ENCODE data around the gene ZNF865. TPM values are rescaled to one million over a fixed set of nuclear protein-coding genes. Genes with fewer than 3 reads are reported as not detected.
"Not testable (repeated sequence)": the region's sequence is repeated elsewhere in the genome, so short reads cannot be mapped to it uniquely, and the experiment has no call there.

Gene ZNF865
- total and polyA plus RNA-seq, 5 experiments from 2014 or later = 0.22 to 24.4 (median 11.0) TPM; not detected in 1

DNA sequence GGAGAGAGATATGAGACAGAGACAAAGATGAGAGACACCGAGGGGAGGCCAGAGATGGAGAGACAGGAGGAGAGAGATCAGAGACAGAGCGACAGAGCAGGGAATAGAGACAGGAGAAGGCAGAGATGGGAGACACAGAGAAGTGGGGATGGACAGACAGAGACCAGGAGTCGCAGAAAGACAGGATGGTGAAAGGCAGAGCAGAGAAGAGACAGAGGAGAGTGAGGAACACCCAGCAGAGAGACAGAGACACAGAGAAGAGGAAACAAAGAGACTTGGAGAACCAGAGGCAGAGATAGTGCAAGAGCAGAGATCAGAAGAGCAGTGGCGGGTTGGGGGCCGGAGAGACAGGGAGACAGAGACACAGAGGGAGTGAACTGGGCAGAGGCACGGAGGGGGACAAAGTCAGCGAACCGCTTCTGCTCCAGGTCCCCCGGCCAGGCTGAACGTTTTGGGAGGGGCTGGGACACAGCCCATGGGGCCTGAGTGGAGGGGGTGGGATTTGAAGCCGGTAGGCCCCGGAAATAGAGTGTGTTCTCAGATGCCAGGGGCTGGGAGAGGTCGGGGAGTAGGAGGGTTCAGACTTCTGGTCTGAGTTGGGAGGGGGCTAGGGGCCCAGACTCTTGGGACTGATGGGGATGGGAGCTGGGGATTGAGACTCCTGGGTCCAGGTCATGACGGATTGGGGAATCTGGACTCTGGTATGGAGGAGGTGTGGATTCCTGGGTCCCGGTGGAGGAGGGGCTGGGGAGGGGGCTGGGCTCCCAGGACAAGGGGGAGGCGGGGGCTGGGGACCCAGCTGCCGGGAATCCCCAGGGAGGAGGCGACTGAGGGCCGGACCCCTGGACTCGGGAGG is 25.5 kb upstream of the ZNF865 start:
- POLR2A ChIA-PET = interaction anchor here (0.8 to 2.4 kb wide), 7 partner anchors 13 to 57 kb away, joined by 3 to 24 read pairs (median 3); partner anchors contain the start of genes FIZ1, ZNF524 and ZNF784
- ATAC-seq (peak; percentile 53 to 54), DNase-seq (peak in 2 of 10 donors; percentile 13 to 24)
- Mint-ChIP-seq H3K4me1 (peaks cover 13 to 25% (median 23%) of the 10 kb centered on the region in 4 donors), H3K4me3 (peak overlapping the region; percentile 82 to 95 (median 87)), H3K27ac (peak overlapping the region; percentile 88 to 96 (median 92)), H3K36me3 (peaks cover 3 to 16% (median 12%) of the 10 kb centered on the region in 3 donors), H3K27me3 (no peaks in the 10 kb centered on the region), H3K9me3 (peaks cover 0 to 8% (median 0%) of the 10 kb centered on the region in 9 donors)

- Mint-ChIP-seq H3K4me1 (peaks cover 18 to 31% (median 30%) of the 10 kb centered on the region in 4 donors), H3K4me3 (peak within 1 kb of the TSS; percentile 82 to 95 (median 87)), H3K9me3 (peaks cover 0 to 8% (median 0%) of the 10 kb centered on the region in 9 donors), H3K27ac (peak within 1 kb of the TSS; percentile 88 to 96 (median 92)), H3K27me3 (no peaks in the 10 kb centered on the region), H3K36me3 (peaks cover 3 to 16% (median 12%) of the 10 kb centered on the region in 3 donors)
- ATAC-seq (peak; percentile 65 to 74), DNase-seq (peak; percentile 45 to 85 (median 69))
- POLR2A ChIA-PET = interaction anchor here (0.6 to 2.4 kb wide), 10 partner anchors 14 to 378 kb away, joined by 3 to 24 read pairs (median 3); partner anchors contain the start of genes FIZ1, ZNF524 and ZNF784
These were observed 24.8 kb upstream of the ZNF865 start, which contains the start of gene ZNF579 for GRCh38 chr19:55580628-55581144. ZNF579 (minus strand) TSS chr19:55580848; CDS start chr19:55579639, 1,209 bp downstream.

DNA sequence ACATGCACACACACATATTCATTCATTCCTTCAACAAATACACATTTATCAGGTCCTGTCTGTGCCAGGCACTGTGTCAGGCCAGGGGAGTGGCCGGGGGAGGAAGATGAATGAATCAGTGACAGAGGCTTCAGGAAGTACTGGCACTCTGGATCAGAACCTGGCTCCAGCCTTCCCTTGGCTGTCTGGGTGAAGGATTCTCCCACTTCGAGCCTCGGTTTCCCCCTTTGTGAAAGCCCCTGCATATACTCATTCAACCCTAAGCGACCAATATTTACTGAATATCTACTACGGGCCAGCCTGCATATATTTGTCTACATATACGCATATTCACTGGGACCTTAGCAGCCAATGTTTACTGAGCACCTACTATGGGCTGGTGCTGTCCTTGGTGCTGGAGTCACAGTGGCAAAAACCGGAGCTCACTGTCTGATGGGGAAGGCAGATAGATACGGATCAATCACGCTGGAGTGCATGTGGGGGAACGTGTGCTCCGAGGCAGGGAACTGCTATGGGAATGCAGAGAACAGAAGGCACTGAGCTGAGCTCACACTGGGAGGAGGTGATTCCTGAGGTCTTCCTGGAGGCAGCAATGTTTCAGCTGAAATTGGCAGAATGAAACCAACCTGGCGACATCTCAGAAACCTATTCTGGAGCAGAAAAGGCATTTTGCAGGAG is 24.2 kb upstream of the ZNF865 start:
- Mint-ChIP-seq H3K4me3 (peak overlapping the region; percentile 74 to 92 (median 86)), H3K27me3 (no peaks in the 10 kb centered on the region), H3K27ac (peak overlapping the region; percentile 73 to 92 (median 89)), H3K4me1 (peaks cover 18 to 36% (median 35%) of the 10 kb centered on the region in 4 donors), H3K9me3 (peaks cover 0 to 8% (median 0%) of the 10 kb centered on the region in 9 donors), H3K36me3 (peaks cover 3 to 16% (median 12%) of the 10 kb centered on the region in 3 donors)
- ATAC-seq (no peak), DNase-seq (peak in 2 of 10 donors; percentile 16 to 25)
- POLR2A ChIA-PET = interaction anchor here (0.6 to 2.4 kb wide), 10 partner anchors 15 to 378 kb away, joined by 3 to 24 read pairs (median 3); partner anchors contain the start of genes FIZ1, ZNF524, ZNF784 and ZNF865

DNA sequence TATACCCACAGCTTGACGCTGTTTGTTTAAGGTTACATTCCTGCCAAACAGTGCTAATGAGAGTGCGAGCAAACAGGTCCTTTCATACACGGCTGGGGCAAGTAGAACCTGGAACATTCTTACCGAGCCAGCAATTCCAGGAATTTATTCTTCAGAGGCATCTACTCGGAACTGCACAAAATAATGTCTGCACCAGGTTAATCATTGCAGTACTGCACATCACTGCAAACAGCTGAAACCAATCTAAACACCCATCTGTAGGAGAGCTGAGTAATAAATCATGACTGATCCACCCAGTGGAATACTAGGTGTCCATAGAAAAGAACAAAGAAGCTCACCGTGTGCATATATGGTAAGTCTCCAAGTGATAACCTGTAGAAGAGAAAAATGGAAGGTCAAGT is 23.6 kb upstream of the ZNF865 start:
- Mint-ChIP-seq H3K27ac (peak overlapping the region; percentile 26 to 92 (median 84)), H3K27me3 (no peaks in the 10 kb centered on the region), H3K4me3 (peak overlapping the region in 7 of 10 donors; percentile 74 to 92 (median 83)), H3K4me1 (peaks cover 18 to 41% (median 41%) of the 10 kb centered on the region in 4 donors), H3K36me3 (peaks cover 3 to 13% (median 11%) of the 10 kb centered on the region in 3 donors), H3K9me3 (peaks cover 0 to 6% (median 0%) of the 10 kb centered on the region in 9 donors)
- POLR2A ChIA-PET = interaction anchor here (0.7 to 2.4 kb wide), 6 partner anchors 15 to 580 kb away, joined by 3 to 24 read pairs (median 3); partner anchors contain the start of genes FIZ1, ZNF524 and ZNF865
- ATAC-seq (no peak), DNase-seq (no peak)

DNA sequence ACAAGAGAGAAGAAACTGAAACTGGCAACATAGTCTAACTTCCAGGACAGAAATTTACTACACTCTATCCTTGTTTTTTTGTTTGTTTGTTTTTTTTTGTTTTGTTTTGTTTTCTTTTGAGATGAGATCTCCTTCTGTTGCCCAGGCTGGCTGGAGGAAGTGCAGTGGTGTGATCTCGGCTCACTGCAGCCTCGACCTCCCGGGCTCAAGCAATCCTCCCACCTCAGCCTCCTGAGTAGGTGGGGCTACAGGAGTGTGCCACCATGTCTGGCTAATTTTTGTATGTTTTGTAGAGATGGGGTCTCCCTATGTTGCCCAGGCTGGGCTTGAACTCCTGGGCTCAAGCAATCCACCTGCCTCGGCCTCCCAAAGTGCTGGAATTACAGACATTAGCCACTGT is 23.2 kb upstream of the ZNF865 start:
- H3K27me3 Mint-ChIP-seq, ATAC-seq, H3K9me3 Mint-ChIP-seq, DNase-seq, H3K36me3 Mint-ChIP-seq: not testable (repeated sequence)
- peak overlapping the region in 3 of 10 donors; percentile 89 to 92 (median 90) for H3K4me3 Mint-ChIP-seq
- H3K27ac Mint-ChIP-seq = peak overlapping the region in 7 of 10 donors; percentile 24 to 92 (median 79)
- POLR2A ChIA-PET = interaction anchor here (0.7 to 2.4 kb wide), 5 partner anchors 16 to 581 kb away, joined by 3 to 24 read pairs (median 3); partner anchors contain the start of genes FIZ1, ZNF524 and ZNF865
- peaks cover 20 to 46% (median 45%) of the 10 kb centered on the region in 4 donors for H3K4me1 Mint-ChIP-seq

GRCh38 chr19:55583897-55584296 is 21.6 kb upstream of the ZNF865 start:
- Mint-ChIP-seq H3K4me1 (peaks cover 22 to 52% (median 50%) of the 10 kb centered on the region in 4 donors), H3K4me3 (peak overlapping the region in 1 of 10 donors; percentile 35), H3K27ac (peak overlapping the region in 1 of 10 donors; percentile 51)
- not testable (repeated sequence) for H3K27me3 Mint-ChIP-seq, H3K36me3 Mint-ChIP-seq, H3K9me3 Mint-ChIP-seq, ATAC-seq, DNase-seq
- POLR2A ChIA-PET = interaction anchor here (0.7 kb wide), 2 partner anchors 15 to 77 kb away, joined by 4 to 6 read pairs; partner anchors contain the start of gene FIZ1

- no peak for DNase-seq
- Mint-ChIP-seq H3K4me3 (peak overlapping the region in 6 of 10 donors; percentile 35 to 85 (median 65)), H3K27ac (peak overlapping the region in 6 of 10 donors; percentile 51 to 87 (median 75)), H3K9me3 (no peaks in the 10 kb centered on the region), H3K36me3 (peaks cover 0 to 2% (median 0%) of the 10 kb centered on the region in 3 donors), H3K4me1 (peaks cover 20 to 50% (median 46%) of the 10 kb centered on the region in 4 donors), H3K27me3 (no peaks in the 10 kb centered on the region)
- POLR2A ChIA-PET = interaction anchor here (0.7 to 3.9 kb wide), 4 partner anchors 11 to 50 kb away, joined by 3 to 25 read pairs (median 4); partner anchors contain the start of genes FIZ1 and ZNF524
- no peak for ATAC-seq
These were observed 20.6 kb upstream of the ZNF865 start for GRCh38 chr19:55584871-55585270.

- POLR2A ChIA-PET = interaction anchor here (0.5 to 3.9 kb wide), 8 partner anchors 10 to 535 kb away, joined by 3 to 25 read pairs (median 3); partner anchors contain the start of genes FIZ1 and ZNF524
- ATAC-seq (peak; percentile 29 to 31), DNase-seq (peak in 8 of 10 donors; percentile 30 to 78 (median 40))
- Mint-ChIP-seq H3K9me3 (no peaks in the 10 kb centered on the region), H3K4me3 (peak overlapping the region; percentile 68 to 92 (median 87)), H3K4me1 (peaks cover 18 to 46% (median 42%) of the 10 kb centered on the region in 4 donors), H3K27me3 (no peaks in the 10 kb centered on the region), H3K36me3 (no peaks in the 10 kb centered on the region), H3K27ac (peak overlapping the region; percentile 51 to 94 (median 84))
These were observed 19.6 kb upstream of the ZNF865 start for GRCh38 chr19:55585658-55586339.

GRCh38 chr19:55586976-55587668 is 18.3 kb upstream of the ZNF865 start:
- Mint-ChIP-seq H3K36me3 (no peaks in the 10 kb centered on the region), H3K4me3 (peak overlapping the region; percentile 68 to 92 (median 88)), H3K9me3 (no peaks in the 10 kb centered on the region), H3K27ac (peak overlapping the region; percentile 37 to 94 (median 88)), H3K4me1 (peaks cover 13 to 34% (median 29%) of the 10 kb centered on the region in 4 donors), H3K27me3 (no peaks in the 10 kb centered on the region)
- ATAC-seq (peak; percentile 96 to 99), DNase-seq (peak; percentile 84 to 96 (median 92))
- POLR2A ChIA-PET = interaction anchor here (0.7 to 3.9 kb wide), 3 partner anchors 8 to 45 kb away, joined by 3 to 25 read pairs (median 3); partner anchors contain the start of genes FIZ1 and ZNF524

GRCh38 chr19:55588738-55589137 is 16.7 kb upstream of the ZNF865 start:
- Mint-ChIP-seq H3K36me3 (peaks cover 0 to 3% (median 2%) of the 10 kb centered on the region in 3 donors), H3K4me1 (peaks cover 13 to 34% (median 28%) of the 10 kb centered on the region in 4 donors), H3K27me3 (no peaks in the 10 kb centered on the region), H3K9me3 (no peaks in the 10 kb centered on the region), H3K27ac (peak overlapping the region in 1 of 10 donors; percentile 43), H3K4me3 (peak overlapping the region in 4 of 10 donors; percentile 14 to 47 (median 26))
- POLR2A ChIA-PET = interaction anchor here (0.7 to 3.9 kb wide), 2 partner anchors 11 to 112 kb away, joined by 4 to 25 read pairs; partner anchors contain the start of genes FIZ1, ZNF524 and ZNF628
- DNase-seq (no peak), ATAC-seq (no peak)
